HCT116 (cell line): Measurements from ENCODE around the gene PAK1. TPM values are rescaled to one million over a fixed set of nuclear protein-coding genes. Genes with fewer than 3 reads are reported as not detected.

Experiments used
- ATAC-seq: fragments of 200-7000 bp; cut with Tn5 transposase; 2 replicates; pipeline ENCODE4 v1.9.1; 2020; ENCODE audit warnings: mild to moderate bottlenecking, moderate library complexity
- BruUV-seq: library from RNA; stranded (reverse); fragments of 400-500 nt; replicated peaks from 2 replicates; lab custom pipeline; 2021; lab: Mats Ljungman, UMichigan
- CTCF ChIA-PET: fragments of 300-600 bp; sonication (Branson Sonifier 250); formaldehyde crosslinking; loops from one replicate; lab custom pipeline; 2021; ENCODE audit warnings: antibody characterized with exemption; lab: Charles Lee
- POLR2A ChIA-PET: fragments of 300-600, 350-600 bp; sonication (Branson Sonifier 250); formaldehyde crosslinking; loops from one replicate; lab custom pipeline; 2021; ENCODE audit warnings: antibody characterized with exemption; lab: Charles Lee
- RAD21 ChIA-PET, 2 experiments: fragments of 300-600 bp; sonication (Branson Sonifier 250); formaldehyde crosslinking; loops; one replicate each; lab custom pipeline; 2023; ENCODE audit warnings: low total read pairs in 2 of 2; ENCODE audit not compliant: uncharacterized antibody in 2 of 2, unreplicated experiment in 2 of 2, low non-redundant PET in 1 of 2; lab: Charles Lee
- DNase-seq: peaks from one replicate; pipeline ENCODE4 v3.0.0-alpha.2; 2010; ENCODE audit warnings: low read depth, low spot score
- H2AFZ ChIP-seq: fragments of 200-600 bp; shearing (Covaris generic), sonication (generic); 2 replicates; pipeline ENCODE4 v1.6.1; 2017; ENCODE audit warnings: low read depth, mixed run types, mixed read lengths, antibody characterized with exemption, low read length; ENCODE audit not compliant: poor library complexity, severe bottlenecking
- H3K27ac ChIP-seq: 2 replicates; pipeline ENCODE4 v1.5.1; 2012; ENCODE audit warnings: low read depth, low read length
- H3K27me3 ChIP-seq: fragments of 200-600 bp; sonication (generic); 2 replicates; pipeline ENCODE4 v1.6.1; 2016; ENCODE audit warnings: mixed run types, low read length, mixed read lengths; ENCODE audit not compliant: insufficient read depth
- H3K36me3 ChIP-seq, 2 experiments: fragments of 200-500 bp in 1 of 2; fragments of 200-600 bp in 1 of 2; sonication (Bioruptor generic) in 1 of 2; sonication (generic) in 1 of 2; 2 replicates each; pipeline versions ENCODE4 v1.5.1 to v1.6.1; 2014 to 2016; ENCODE audit warnings: low read length in 2 of 2, inconsistent platforms in 1 of 2, mixed read lengths in 1 of 2, mixed run types in 1 of 2; ENCODE audit not compliant: insufficient read depth in 2 of 2, control insufficient read depth in 1 of 2
- H3K4me1 ChIP-seq, 2 experiments: fragments of 200-600 bp in 1 of 2; sonication (generic) in 1 of 2; 2 replicates each; pipeline versions ENCODE4 v1.5.1 to v1.6.1; 2012 to 2017; ENCODE audit warnings: low read length in 2 of 2, inconsistent platforms in 1 of 2, mild to moderate bottlenecking in 1 of 2, mixed read lengths in 1 of 2, mixed run types in 1 of 2, moderate library complexity in 1 of 2; ENCODE audit not compliant: insufficient read depth in 2 of 2, control insufficient read depth in 1 of 2
- H3K4me2 ChIP-seq: fragments of 200-600 bp; sonication (generic); 2 replicates; pipeline ENCODE4 v1.6.1; 2017; ENCODE audit warnings: mixed run types, low read length, mixed read lengths
- H3K4me3 ChIP-seq, 2 experiments: fragments of 200-600 bp in 1 of 2; sonication (generic) in 1 of 2; replicated peaks in 1 of 2; 2 replicates each; pipeline ENCODE4 v1.5.1; 2011 to 2016; ENCODE audit warnings: low read length in 2 of 2, control low read depth in 1 of 2, low read depth in 1 of 2, mild to moderate bottlenecking in 1 of 2, mixed read lengths in 1 of 2, mixed run types in 1 of 2
- H3K79me2 ChIP-seq: fragments of 200-600 bp; sonication (generic); 2 replicates; pipeline ENCODE4 v1.6.1; 2017; ENCODE audit warnings: mild to moderate bottlenecking, mixed run types, low read length, moderate library complexity, mixed read lengths; ENCODE audit not compliant: insufficient read depth
- H3K9ac ChIP-seq: fragments of 200-600 bp; sonication (generic); 2 replicates; pipeline ENCODE4 v1.6.1; 2016; ENCODE audit warnings: low read length, mixed read lengths
- H3K9me2 ChIP-seq: fragments of 200-600 bp; sonication (generic), shearing (Covaris generic); 2 replicates; pipeline ENCODE4 v1.6.1; 2017; ENCODE audit warnings: mixed run types, mild to moderate bottlenecking, moderate library complexity; ENCODE audit not compliant: insufficient read depth
- H3K9me3 ChIP-seq, 2 experiments: fragments of 200-500 bp in 1 of 2; fragments of 200-600 bp in 1 of 2; sonication (Bioruptor generic) in 1 of 2; sonication (generic) in 1 of 2; 2 replicates each; pipeline ENCODE4 v1.6.1; 2014 to 2017; ENCODE audit warnings: low read length in 2 of 2, mixed read lengths in 2 of 2, inconsistent platforms in 1 of 2, low read depth in 1 of 2, mild to moderate bottlenecking in 1 of 2, mixed run types in 1 of 2, moderate library complexity in 1 of 2; ENCODE audit not compliant: control insufficient read depth in 1 of 2, insufficient read depth in 1 of 2
- H4K20me1 ChIP-seq: fragments of 200-600 bp; sonication (generic), shearing (Covaris generic); 2 replicates; pipeline ENCODE4 v1.6.1; 2017; ENCODE audit warnings: mixed run types, mild to moderate bottlenecking, moderate library complexity; ENCODE audit not compliant: insufficient read depth
- CBX3 ChIP-seq: IDR thresholded peaks from 2 replicates; pipeline ENCODE4 v1.6.1; 2012; ENCODE audit warnings: low read depth
- EGR1 ChIP-seq: IDR thresholded peaks from 2 replicates; pipeline ENCODE4 v1.6.1; 2012; ENCODE audit warnings: low read depth
- ELF1 ChIP-seq: IDR thresholded peaks from 2 replicates; pipeline ENCODE4 v1.6.1; 2012; ENCODE audit warnings: low read depth, borderline replicate concordance
- EZH2phosphoT487 ChIP-seq: fragments of 200-600 bp; IDR thresholded peaks from 2 replicates; pipeline ENCODE4 v1.6.1; 2018; ENCODE audit warnings: antibody characterized with exemption, borderline replicate concordance
- POLR2AphosphoS5 ChIP-seq: IDR thresholded peaks from 2 replicates; pipeline ENCODE4 v1.6.1; 2011; ENCODE audit warnings: mild to moderate bottlenecking, low read depth, low read length, moderate library complexity
- SIN3A ChIP-seq: IDR thresholded peaks from 2 replicates; pipeline ENCODE4 v1.6.1; 2012; ENCODE audit warnings: low read depth
- SRF ChIP-seq: IDR thresholded peaks from 2 replicates; pipeline ENCODE4 v1.6.1; 2012; ENCODE audit warnings: low read depth
- YY1 ChIP-seq: IDR thresholded peaks from 2 replicates; pipeline ENCODE4 v1.6.1; 2011; ENCODE audit warnings: low read length, low read depth, moderate library complexity, mild to moderate bottlenecking; ENCODE audit not compliant: insufficient replicate concordance; ENCODE audit errors: extremely low read depth
- intact Hi-C: fragments of 100-400 bp; cut with micrococcal nuclease; formaldehyde crosslinking; loops from 2 replicates; pipeline ENCODE4 v1.10.0; 2022
- total RNA-seq: library from RNA; stranded (reverse); gene quantifications from one replicate; pipeline ENCODE4 v1.2.1, GENCODE V29; 2021; ENCODE audit not compliant: unreplicated experiment
- TF ChIP-seq, protein P1 (sequence below), 3 experiments: fragments of 200-600 bp in 1 of 3; sonication (generic) in 1 of 3; IDR thresholded peaks in 2 of 3; conservative IDR thresholded peaks in 1 of 3; 2 replicates each; pipeline ENCODE4 v1.5.1; 2012 to 2017; ENCODE audit warnings: low read depth in 2 of 3, low read length in 2 of 3, antibody characterized with exemption in 1 of 3, borderline replicate concordance in 1 of 3, control low read depth in 1 of 3, mild to moderate bottlenecking in 1 of 3, mixed read lengths in 1 of 3, mixed run types in 1 of 3, moderate library complexity in 1 of 3; ENCODE audit not compliant: insufficient read depth in 1 of 3
- TF ChIP-seq, protein P2 (sequence below): IDR thresholded peaks from 2 replicates; pipeline ENCODE4 v1.6.1; 2011; ENCODE audit warnings: mild to moderate bottlenecking, low read length, moderate library complexity; ENCODE audit not compliant: insufficient replicate concordance; ENCODE audit errors: extremely low read depth

Gene PAK1
- total RNA-seq, 1 experiment from 2014 or later = 56.1 TPM

DNA sequence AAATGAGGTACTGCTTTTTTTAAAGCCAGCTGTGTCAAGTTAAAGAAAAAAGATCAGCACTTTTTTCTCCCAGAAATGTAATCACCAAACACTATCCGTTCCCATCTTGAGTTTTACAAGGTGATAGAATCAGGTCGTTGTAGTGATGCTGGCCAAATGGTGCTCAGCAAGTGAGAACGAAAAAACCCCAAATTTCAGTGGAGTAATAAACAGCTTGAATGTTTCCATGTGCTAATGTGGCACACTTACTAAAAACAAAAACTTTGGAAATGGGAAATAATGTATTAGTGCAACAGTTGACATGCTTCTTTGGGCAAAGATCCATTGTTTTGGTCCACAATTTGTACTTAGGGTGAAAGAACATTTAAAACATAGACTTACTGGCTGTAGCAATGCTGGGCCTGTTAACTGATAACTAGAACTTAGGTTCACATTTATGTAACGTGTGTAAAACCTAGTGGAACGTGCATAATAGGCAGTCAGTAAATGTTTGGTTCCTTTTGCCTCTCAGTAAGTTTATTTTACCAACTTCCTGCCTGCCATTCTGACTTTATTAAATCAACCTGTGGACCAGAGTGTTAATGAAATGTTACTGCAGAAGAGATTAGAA lies 157.1 kb downstream of the PAK1 start:
- intact Hi-C loops = no loop called here
- no TSS peak for BruUV-seq
- ATAC-seq = no peak

GRCh38 chr11:77312107-77312506 lies 161.8 kb downstream of the PAK1 start:
- ATAC-seq (no peak), DNase-seq (no peak)
- Histone ChIP-seq H3K27me3 (no peaks in the 10 kb centered on the region), H3K9me2 (no peaks in the 10 kb centered on the region), H3K4me3 (no peak overlapping the region), H4K20me1 (no peaks in the 10 kb centered on the region), H3K4me1 (no peaks in the 10 kb centered on the region), H3K79me2 (no peaks in the 10 kb centered on the region), H3K4me2 (no peak overlapping the region), H3K27ac (no peak overlapping the region), H3K9ac (no peak overlapping the region), H3K9me3 (no peaks in the 10 kb centered on the region), H3K36me3 (no peaks in the 10 kb centered on the region), H2AFZ (no peak overlapping the region)
- POLR2A ChIA-PET = no interaction called here
- no TSS peak for BruUV-seq
- RAD21 ChIA-PET = no interaction called here
- intact Hi-C loops = no loop called here
- TF ChIP-seq, protein P1, sequence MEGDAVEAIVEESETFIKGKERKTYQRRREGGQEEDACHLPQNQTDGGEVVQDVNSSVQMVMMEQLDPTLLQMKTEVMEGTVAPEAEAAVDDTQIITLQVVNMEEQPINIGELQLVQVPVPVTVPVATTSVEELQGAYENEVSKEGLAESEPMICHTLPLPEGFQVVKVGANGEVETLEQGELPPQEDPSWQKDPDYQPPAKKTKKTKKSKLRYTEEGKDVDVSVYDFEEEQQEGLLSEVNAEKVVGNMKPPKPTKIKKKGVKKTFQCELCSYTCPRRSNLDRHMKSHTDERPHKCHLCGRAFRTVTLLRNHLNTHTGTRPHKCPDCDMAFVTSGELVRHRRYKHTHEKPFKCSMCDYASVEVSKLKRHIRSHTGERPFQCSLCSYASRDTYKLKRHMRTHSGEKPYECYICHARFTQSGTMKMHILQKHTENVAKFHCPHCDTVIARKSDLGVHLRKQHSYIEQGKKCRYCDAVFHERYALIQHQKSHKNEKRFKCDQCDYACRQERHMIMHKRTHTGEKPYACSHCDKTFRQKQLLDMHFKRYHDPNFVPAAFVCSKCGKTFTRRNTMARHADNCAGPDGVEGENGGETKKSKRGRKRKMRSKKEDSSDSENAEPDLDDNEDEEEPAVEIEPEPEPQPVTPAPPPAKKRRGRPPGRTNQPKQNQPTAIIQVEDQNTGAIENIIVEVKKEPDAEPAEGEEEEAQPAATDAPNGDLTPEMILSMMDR (IDR thresholded peaks at IDR 0.05 in 2 of 3, conservative IDR thresholded peaks at IDR 0.05 in 1 of 3; ENCODE audit: borderline replicate concordance in 1 of 3, insufficient read depth in 1 of 3, low read depth in 2 of 3, low read length in 2 of 3) = no peak
- TF ChIP-seq SIN3A (no peak), ELF1 (no peak), YY1 (no peak), CBX3 (no peak), EZH2phosphoT487 (no peak)
- TF ChIP-seq, protein P2, sequence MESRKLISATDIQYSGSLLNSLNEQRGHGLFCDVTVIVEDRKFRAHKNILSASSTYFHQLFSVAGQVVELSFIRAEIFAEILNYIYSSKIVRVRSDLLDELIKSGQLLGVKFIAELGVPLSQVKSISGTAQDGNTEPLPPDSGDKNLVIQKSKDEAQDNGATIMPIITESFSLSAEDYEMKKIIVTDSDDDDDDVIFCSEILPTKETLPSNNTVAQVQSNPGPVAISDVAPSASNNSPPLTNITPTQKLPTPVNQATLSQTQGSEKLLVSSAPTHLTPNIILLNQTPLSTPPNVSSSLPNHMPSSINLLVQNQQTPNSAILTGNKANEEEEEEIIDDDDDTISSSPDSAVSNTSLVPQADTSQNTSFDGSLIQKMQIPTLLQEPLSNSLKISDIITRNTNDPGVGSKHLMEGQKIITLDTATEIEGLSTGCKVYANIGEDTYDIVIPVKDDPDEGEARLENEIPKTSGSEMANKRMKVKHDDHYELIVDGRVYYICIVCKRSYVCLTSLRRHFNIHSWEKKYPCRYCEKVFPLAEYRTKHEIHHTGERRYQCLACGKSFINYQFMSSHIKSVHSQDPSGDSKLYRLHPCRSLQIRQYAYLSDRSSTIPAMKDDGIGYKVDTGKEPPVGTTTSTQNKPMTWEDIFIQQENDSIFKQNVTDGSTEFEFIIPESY = no peak
- CTCF ChIA-PET = no interaction called here

More for the DNA sequence above, 157.1 kb downstream of the PAK1 start:
- POLR2A ChIA-PET = interaction anchor here (0.6 kb wide), 1 partner anchor 16 kb away, joined by 4 read pairs; no protein-coding TSS in a partner anchor
- Histone ChIP-seq H3K79me2 (no peaks in the 10 kb centered on the region), H3K9ac (no peak overlapping the region), H3K9me3 (no peaks in the 10 kb centered on the region), H2AFZ (no peak overlapping the region), H3K27ac (no peak overlapping the region), H3K36me3 (no peaks in the 10 kb centered on the region), H3K9me2 (no peaks in the 10 kb centered on the region), H3K27me3 (no peaks in the 10 kb centered on the region), H3K4me2 (no peak overlapping the region), H3K4me1 (no peaks in the 10 kb centered on the region), H3K4me3 (no peak overlapping the region), H4K20me1 (no peaks in the 10 kb centered on the region)
- RAD21 ChIA-PET = no interaction called here
- CTCF ChIA-PET = no interaction called here
- no peak for DNase-seq
- TF ChIP-seq POLR2AphosphoS5 (no peak), SRF (no peak), ELF1 (no peak), EGR1 (no peak)
